Measurements from ENCODE around the gene XYLT1. TPM values are rescaled to one million over a fixed set of nuclear protein-coding genes. Genes with fewer than 3 reads are reported as not detected.
A peak's percentile ranks its signal among the peaks of the same experiment; 100 is the strongest.

The XYLT1 gene
- total and polyA plus RNA-seq, 9 of the 15 experiments (the other 6 are each of a cell fraction or from before 2014, with no cell fraction given) = 0.03 to 0.09 (median 0.08) TPM; not detected in 6

GRCh38 chr16:17116595-17117322, 354.0 kb downstream of the XYLT1 start:
- Histone ChIP-seq H3K4me2 (ENCODE audit: insufficient read depth, low read length) (no peak overlapping the region), H2AFZ (ENCODE audit: low read depth, low read length) (no peak overlapping the region), H3K9me1 (ENCODE audit: control insufficient read depth, insufficient read depth, low read length) (no peaks in the 10 kb centered on the region), H3K9me3 (replicated peaks; ENCODE audit: control insufficient read depth, insufficient read depth, low read depth, low read length) (no peaks in the 10 kb centered on the region), H3K36me3 (ENCODE audit: control insufficient read depth, insufficient read depth, low read length) (no peaks in the 10 kb centered on the region), H3K9ac (ENCODE audit: insufficient read depth in 1 of 2, low read depth in 2 of 2, low read length in 2 of 2) (no peak overlapping the region), H3K4me1 (replicated peaks in 1 of 2; ENCODE audit: control insufficient read depth in 2 of 2, insufficient read depth in 2 of 2, low read length in 2 of 2) (no peaks in the 10 kb centered on the region), H3K4me3 (no peak overlapping the region), H3K27ac (ENCODE audit: extremely low read depth, low read depth, low read length) (no peak overlapping the region), H4K20me1 (replicated peaks; ENCODE audit: control insufficient read depth, insufficient read depth, low read length) (peaks cover 13% of the 10 kb centered on the region), H3K79me2 (ENCODE audit: control insufficient read depth, insufficient read depth, low read length) (no peaks in the 10 kb centered on the region), H3K27me3 (ENCODE audit: control insufficient read depth in 2 of 2, insufficient read depth in 2 of 2, low read length in 2 of 2) (no peaks in the 10 kb centered on the region)
- FAIRE-seq = no peak
- intact Hi-C loops (cut with micrococcal nuclease) = no loop called here
- no peak for ATAC-seq
- 45% methylated on average over 4 of the region's 4 CpGs for WGBS (ENCODE audit: insufficient coverage, low coverage, missing lambda C conversion rate)
- CTCF ChIA-PET (ENCODE audit: low intra/inter-chr PET ratio) = no interaction called here
- POLR2A ChIA-PET = interaction anchor here (0.7 kb wide), 1 partner anchor 9 kb away, joined by 3 read pairs; no protein-coding TSS in a partner anchor
- DNase-seq (ENCODE audit: extremely low read depth in 1 of 4, low spot score in 3 of 4) = no peak
- in situ Hi-C loops (cut with MboI) = no loop called here
- no TSS peak for BruUV-seq (replicated peaks)
- TF ChIP-seq SMAD4 (CRISPR knock-in tag; conservative IDR thresholded peaks at IDR 0.05) (no peak), USF2 (CRISPR knock-in tag; IDR thresholded peaks at IDR 0.05) (no peak), ZBTB40 (IDR thresholded peaks at IDR 0.05) (peak; percentile 94), ZBTB40 (CRISPR knock-in tag; IDR thresholded peaks at IDR 0.05) (peak; percentile 82), CTBP1 (IDR thresholded peaks at IDR 0.05; ENCODE audit: borderline replicate concordance) (no peak), KAT7 (CRISPR knock-in tag; IDR thresholded peaks at IDR 0.05; ENCODE audit: borderline replicate concordance) (no peak), ZNF586 (CRISPR knock-in tag; conservative IDR thresholded peaks at IDR 0.05) (no peak), ZNF512 (tag; IDR thresholded peaks at IDR 0.05) (no peak), CGGBP1 (CRISPR knock-in tag; IDR thresholded peaks at IDR 0.05) (no peak)

Measured in K562 (cell line).